ENCODE measurements around the gene GDF11.

GDF11 gene

DNA sequence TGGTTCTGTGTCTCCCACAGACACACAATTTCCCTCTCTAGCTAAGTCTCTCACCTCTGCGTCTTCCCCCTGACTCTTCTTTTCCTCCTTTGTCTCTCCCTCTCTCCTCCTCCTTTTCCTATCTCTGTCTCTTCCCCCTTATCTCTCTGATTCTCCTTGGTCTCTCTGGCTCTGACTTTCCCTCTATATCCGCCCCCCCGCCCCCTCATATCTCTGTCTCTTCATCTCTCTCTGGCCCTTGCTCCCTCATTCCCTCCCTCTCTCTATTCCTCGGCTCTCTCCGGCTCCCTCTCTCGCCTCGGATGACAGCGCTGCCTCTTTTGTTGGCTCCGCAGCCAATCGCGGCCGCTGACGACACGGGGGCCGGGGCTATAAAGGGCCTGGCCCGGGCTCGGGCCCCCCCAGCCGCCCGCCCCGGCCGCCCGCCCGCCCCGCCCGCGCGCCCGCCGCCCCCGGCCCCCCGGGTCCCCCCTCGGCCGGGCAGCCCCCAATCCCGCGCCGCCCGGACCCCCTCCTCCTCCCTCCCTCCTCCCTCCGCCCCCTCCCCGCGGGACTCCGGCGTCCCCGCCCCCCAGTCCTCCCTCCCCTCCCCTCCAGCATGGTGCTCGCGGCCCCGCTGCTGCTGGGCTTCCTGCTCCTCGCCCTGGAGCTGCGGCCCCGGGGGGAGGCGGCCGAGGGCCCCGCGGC lies at the start of gene GDF11:
Gene GDF11 (plus strand): TSS at position 404 of the 687 bp plus-strand sequence. CDS start 195 bp downstream, at position 599.
- DNase-seq (ENCODE audit: low read depth): peak; percentile 66

DNA sequence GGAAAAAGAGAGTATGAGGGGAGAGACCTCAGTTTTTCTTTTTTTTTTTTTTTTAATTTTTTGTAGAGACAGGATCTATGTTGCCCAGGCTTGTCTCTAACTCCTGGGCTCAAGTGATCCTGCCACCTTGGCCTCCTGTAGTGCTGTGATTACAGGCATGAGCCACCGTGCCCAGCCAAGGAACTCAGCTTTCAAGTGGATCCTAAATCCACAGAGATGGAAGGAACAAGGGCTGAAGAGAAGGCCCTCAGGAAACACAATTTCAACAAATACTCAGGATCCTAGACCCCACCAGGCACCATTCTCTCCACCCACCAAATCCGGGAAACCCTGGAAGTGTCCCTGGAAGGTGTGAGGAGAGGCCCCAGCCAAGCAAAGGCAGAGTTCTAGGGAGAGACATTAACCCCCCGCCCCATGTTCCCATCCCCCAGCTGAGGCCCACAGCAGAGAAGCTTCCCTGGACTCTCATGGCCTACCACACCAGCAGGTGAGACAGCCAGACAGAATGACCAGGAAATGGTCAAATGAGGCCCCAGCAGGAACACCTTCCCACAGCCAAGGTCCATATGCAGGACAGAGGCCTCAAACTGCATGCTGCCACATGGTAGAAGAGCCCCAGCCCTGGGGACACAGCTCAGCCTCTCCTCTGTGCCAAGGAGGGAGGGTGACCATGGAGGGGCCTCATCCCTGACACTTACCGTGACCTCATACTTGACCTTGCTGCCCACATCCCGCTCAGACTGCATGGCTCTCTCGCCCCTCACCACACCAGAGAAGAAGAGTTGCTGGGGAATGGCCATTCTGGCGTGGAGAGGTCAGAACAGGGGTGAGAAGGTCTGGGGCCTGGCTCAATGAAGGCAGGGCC lies 49.4 kb upstream of the GDF11 start:
- DNase-seq (ENCODE audit: low read depth): no peak

GRCh38 chr12:55694188-55694515 lies 48.8 kb upstream of the GDF11 start:
- no peak for DNase-seq (ENCODE audit: low read depth)

- no peak for DNase-seq (ENCODE audit: low read depth)
Observed at GRCh38 chr12:55694651-55695050, 48.3 kb upstream of the GDF11 start.

DNA sequence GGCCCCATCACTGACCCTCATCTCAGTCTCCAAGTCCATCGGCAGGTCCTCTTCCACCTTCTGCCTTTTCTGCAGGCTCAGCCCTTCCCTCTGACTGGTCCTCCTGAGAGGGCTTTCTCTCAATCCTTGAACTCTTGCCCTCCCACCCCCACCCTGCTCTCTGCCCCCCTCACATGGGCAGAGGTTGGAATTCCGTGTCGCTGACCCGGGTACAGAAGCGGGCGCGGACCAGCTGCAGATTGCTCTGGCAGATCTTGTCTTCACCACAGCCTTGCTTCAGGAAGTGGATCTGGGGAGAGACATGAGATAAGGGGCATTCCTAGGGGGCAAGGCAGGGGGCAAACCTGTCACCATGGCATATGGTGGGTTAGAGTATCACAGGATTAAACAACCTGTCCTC lies 47.6 kb upstream of the GDF11 start:
- DNase-seq (ENCODE audit: low read depth): no peak

- no peak for DNase-seq (ENCODE audit: low read depth)
Observed at GRCh38 chr12:55696141-55696540, 46.8 kb upstream of the GDF11 start.

DNA sequence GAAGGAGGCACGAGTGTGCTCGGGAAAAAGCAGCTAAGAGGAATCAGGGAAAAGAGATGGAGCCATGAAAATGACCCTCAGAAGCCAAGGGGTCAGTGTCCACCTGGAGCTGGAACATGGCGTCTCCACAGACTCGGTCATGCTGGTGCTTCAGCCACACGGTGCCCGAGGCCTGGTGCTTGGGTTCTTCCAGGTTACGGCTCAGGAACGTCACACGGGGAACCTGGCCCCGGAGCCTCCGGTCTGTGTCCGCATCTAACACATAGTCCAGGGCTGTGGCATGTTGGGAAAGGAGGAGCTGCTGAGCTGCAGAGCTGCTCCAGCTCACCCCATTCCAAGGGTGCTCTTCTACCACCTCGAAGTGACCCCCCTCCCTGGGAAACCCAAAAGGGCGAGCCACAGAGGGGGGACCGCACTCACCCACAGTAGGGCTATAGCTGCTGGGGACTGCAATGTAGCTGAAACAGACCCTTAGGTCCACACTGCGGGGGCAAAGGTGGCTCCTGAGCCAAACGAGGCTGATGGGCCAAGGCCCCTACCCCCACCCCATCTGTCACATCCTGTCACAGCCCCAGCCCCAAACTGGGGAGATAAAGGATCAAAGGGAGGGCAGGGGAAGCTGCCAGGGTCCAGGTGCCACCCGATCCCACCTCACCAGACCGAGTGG lies 46.0 kb upstream of the GDF11 start:
- DNase-seq (ENCODE audit: low read depth): no peak

GRCh38 chr12:55697686-55698085 lies 45.2 kb upstream of the GDF11 start:
- DNase-seq (ENCODE audit: low read depth): no peak

DNA sequence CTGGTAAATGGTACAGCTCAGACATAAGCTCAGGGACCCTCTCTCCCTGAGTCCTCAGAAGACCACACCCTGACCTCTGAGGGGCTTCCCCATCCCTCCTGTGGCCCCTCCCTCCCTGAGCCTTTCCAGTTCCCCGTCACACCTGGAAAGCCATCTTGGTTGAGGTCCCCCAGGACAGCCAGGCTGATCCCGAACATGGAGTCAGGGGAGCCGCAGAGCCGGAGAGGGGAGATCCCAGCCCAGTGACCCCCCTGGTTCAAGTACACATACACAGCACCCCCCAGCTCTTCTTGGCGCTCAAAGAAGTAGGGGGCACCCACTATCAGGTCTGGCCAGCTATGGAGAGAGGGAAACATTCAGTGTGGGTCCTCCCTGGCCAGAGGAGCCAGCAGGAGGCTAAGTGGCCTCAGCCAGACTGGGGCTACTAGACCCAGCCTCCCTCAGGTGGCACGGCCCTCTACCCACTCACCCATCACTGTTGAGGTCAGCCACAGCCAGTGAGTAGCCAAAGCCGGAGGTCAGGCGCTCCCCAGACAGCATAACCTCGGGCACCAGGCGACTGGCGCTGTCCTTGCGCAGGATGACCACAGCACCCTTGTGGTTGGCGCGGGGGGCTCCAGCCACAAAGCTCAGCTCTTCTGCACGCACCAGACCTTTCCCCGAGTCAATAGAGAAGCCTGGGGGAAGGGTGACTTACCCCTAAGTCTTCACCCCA lies 44.5 kb upstream of the GDF11 start:
- no peak for DNase-seq (ENCODE audit: low read depth)

- DNase-seq (ENCODE audit: low read depth): no peak
Observed at GRCh38 chr12:55698965-55699364, 44.0 kb upstream of the GDF11 start.

DNA sequence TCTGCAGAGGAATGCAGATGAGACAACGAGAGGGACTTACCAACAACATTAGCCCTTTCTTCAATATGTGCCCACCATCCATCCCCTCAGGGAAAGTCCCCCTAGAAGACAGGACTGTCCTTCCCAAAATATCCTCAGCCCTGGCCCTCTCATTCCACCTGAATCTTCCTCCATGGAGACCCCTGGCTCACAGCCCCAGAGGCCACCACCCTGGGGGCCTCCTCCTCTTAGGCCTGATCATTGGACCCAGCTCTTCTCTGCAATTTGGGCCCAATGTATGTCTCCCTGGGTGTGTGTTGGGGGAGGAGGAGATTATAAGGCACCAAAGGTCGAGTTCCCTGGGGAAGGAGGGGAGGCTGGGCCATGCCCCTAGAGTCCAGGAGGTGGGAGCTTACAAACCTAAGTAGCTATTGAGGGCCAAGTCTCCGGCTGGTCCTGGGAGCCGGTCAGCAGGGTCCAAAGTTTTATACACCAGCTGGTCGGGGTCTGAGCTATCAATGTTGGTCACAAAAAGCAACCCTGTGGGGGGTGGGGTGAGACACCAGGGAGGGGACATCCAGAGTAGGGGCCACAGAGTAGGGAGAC lies 43.4 kb upstream of the GDF11 start:
- no peak for DNase-seq (ENCODE audit: low read depth)

- DNase-seq (ENCODE audit: low read depth): no peak
Observed at GRCh38 chr12:55700255-55701018, 42.5 kb upstream of the GDF11 start.

DNA sequence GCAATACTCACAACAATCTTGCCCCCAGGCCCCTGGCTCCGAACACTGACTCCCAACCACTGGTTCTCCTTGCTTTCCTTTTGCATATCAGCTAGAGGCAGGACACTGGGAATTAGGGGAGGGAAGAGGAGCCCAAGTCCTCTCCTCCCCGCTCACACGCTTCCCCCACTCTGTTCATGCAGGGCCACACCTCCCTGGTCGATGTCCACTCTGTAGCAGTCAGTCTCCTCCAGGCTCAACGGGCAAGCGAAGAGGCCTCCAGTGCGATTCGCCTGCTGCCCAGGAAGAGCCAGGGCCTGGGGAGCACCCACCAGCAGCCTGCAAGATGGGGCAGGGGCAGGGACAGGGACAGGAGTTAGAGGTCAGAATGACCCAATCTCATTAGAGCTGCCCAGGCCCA lies 40.1 kb upstream of the GDF11 start:
- no peak for DNase-seq (ENCODE audit: low read depth)

- no peak for DNase-seq (ENCODE audit: low read depth)
Observed at GRCh38 chr12:55703288-55703687, 39.6 kb upstream of the GDF11 start.

DNA sequence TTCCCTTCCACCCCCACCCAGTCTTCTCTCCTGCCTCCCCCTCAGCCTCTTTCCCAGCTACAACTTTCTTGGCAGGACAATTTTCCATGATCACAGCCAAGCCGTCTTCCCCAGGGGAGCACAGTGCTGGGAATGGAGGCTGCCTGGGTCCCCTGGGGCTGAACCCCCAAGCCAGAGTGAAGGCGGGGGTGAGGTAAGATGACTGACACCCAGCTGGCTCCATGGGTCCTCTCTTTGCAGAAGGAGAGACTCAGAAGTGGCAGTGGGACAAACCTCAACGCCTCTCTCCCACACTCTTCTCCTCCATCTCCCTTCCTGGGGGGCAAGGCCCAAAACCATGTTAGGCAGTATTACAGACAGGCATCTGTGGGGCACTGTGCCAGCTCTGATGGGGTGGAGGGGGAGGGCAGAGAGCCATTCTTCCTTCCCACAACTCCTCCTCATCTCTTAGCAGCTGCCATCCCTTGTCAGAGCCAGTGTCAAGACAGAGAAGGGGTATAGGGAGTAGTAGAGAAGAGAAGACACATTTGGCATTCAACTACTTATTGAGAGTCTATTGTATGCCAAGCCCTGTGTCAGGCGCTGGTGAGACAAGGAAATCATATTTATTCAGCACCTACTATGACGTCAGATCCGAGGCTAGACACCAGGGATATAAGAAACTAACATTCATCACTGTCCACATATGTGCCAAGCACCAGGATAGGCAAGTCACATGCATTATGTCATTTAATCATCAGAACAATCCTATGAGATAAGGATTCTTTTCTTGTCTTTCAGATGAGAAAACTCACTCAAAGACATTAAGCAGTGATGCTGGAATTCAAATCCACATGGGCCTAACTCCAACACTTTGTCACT lies 38.8 kb upstream of the GDF11 start:
- no peak for DNase-seq (ENCODE audit: low read depth)

GRCh38 chr12:55704824-55705718 lies 37.9 kb upstream of the GDF11 start:
- DNase-seq (ENCODE audit: low read depth): no peak

- no peak for DNase-seq (ENCODE audit: low read depth)
Observed at GRCh38 chr12:55705782-55706402, 37.0 kb upstream of the GDF11 start.

DNA sequence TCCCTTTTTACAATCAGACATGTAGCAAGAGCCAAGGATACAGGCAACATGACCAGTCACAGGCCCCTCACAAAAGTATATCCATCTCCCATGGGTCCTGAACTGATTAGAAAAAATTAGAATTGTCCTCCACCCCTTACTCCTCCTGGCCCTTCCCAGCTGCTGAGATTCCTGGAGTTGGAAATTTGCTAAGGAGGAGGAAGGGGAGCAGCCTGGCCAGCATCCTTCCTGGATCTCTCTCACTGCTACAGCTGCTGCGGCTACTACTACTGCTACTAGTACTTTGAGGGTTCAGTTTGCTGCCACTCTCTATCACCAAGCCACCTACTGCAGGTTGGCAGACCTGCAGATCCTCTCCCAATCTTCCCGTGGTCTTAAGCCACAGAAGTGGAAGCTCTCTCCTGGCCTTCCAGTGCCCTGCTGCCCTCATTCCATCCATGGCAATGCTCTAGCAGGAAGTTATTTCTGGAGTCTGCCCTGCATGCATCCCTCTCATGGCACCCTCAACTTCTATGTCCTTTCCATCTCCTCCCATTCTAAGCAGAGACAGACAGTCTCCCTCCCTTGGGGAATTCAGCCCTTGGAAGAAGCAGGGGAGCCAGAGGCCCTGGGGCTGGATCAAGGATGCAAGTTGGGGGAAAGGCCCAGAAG lies 36.2 kb upstream of the GDF11 start:
- DNase-seq (ENCODE audit: low read depth): no peak

Measured in amniotic epithelial cell (primary cell).